Superior temporal gyrus (tissue), 1 donor: ENCODE data around the gene ABHD12B.
A peak's percentile ranks its signal among the peaks of the same experiment; 100 is the strongest.
"Not testable (repeated sequence)": the region's sequence is repeated elsewhere in the genome, so short reads cannot be mapped to it uniquely, and the experiment has no call there.

Source experiments
- DNase-seq: peaks from one replicate; pipeline ENCODE4 v3.0.0-alpha.2; 2016; ENCODE audit errors: extremely low spot score

ABHD12B gene

DNA sequence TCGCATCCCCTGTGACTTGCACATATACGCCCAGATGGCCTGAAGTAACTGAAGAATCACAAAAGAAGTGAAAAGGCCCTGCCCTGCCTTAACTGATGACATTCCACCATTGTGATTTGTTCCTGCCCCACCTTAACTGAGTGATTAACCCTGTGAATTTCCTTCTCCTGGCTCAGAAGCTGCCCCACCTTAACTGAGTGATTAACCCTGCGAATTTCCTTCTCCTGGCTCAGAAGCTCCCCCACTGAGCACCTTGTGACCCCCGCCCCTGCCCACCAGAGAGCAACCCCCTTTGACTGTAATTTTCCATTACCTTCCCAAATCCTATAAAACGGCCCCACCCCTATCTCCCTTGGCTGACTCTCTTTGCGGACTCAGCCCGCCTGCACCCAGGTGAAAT is 24.6 kb downstream of the ABHD12B start:
- DNase-seq = not testable (repeated sequence)

DNA sequence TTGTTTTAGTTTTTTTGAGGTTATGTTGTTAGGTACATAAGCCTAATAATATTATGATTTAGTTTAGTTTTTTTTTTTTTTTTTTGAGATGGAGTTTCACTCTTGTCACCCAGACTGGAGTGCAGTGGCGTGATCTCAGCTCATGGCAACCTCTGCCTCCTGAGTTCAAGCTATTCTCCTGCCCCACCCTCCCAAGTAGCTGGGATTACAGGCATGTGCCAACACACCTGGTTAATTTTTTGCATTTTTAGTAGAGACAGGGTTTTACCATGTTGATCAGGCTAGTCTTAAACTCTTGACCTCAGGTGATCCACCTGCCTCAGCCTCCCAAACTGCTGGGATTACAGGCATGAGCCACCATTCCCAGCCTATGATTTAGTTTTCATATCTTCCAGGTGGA is 25.2 kb downstream of the ABHD12B start:
- DNase-seq = not testable (repeated sequence)

DNA sequence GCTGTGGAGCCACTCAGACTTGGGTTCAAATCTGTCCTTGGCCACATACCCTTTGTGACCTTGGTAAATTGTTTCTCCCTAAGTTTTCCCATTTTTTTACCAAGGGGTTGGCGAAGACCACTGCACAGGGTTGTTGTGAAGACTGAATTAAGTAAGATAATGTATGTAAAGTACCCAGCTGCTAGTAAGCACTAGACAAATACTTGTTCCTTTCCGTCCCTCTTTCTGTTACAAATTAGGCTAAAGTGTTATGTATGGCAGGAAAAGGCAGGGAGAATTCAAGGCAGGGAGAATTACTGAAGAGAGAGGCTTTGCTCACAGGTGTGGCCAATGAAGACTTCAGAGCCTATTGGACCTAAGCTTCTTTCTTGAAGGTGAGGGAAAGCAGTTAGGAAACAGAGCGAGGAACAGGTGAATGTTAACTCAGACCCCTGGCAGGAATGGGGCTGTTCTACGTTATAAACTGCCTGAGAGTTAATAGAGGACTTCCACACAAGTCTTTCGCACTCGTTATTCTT is 25.9 kb downstream of the ABHD12B start:
- DNase-seq = no peak

DNA sequence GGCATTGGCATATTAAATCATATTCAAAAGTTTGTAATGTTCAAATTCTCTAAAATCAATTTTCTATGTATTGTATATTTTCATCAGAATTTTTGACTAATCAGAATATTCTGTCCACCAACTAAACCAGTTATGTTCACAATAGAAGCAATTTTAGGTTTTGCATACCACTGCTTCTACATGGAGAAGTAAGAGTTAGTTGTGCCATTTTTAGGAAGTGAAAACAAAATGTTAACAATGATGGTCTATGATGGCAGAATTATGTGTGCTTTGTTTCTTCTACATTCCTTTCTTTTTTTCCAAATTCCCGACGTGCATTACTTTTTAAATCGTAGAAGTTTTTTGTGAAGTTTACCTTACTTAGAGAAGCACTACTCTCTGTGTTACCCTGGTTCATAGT is 29.5 kb downstream of the ABHD12B start:
- no peak for DNase-seq

DNA sequence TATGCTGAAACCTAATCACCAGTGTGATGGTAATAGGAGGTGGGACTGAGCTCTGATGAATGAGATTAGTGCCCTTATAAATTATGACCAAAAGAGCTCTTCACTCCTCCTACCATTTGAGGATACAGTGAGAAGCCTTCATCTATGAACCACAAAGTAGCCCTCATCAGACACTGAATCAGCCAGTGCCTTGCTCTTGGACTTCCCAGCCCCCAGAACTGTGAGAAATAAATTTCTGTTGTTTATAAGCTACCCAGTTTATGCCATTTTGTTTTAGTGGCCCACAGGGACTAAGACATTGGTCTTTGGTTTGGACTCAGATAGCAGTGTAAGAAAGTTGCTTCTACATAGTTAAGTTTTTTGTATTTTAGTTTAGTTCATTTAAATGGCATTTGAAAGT is 32.9 kb downstream of the ABHD12B start:
- DNase-seq = no peak

DNA sequence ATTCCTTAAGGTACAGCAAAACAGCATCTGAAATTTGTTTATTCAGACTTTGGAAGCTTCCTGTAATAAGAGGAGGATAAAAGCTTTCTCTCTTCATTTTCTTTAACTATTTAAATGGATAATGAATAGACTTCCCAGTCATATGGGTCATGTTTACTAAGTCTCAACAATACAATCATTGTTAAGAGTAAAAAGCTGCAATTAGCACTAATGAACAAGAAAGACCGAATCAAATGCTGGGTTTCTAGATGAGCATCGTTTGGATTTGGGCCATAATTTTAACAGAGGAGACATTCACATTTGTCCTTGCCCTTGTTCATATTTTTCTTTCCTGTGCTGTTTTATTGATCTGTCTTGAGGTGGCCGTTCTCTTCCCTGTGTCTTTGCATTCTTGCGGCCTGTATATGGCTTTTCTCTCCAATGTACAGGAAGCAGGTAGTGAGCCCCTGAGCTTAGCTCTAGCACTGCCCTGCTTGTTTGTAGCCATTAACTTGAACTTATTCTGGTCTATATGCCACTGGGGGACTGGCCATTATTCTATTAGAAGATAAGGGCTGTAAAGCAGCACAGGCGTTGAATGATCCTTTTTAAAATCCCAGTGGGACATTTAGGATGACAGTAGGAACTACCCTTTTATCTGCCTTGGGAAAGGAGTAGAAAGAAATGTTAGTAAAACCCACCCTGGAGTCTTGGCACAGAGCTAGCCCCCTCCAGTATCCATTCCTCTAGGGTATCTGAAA is 34.6 kb downstream of the ABHD12B start:
- DNase-seq = peak; percentile 72

DNA sequence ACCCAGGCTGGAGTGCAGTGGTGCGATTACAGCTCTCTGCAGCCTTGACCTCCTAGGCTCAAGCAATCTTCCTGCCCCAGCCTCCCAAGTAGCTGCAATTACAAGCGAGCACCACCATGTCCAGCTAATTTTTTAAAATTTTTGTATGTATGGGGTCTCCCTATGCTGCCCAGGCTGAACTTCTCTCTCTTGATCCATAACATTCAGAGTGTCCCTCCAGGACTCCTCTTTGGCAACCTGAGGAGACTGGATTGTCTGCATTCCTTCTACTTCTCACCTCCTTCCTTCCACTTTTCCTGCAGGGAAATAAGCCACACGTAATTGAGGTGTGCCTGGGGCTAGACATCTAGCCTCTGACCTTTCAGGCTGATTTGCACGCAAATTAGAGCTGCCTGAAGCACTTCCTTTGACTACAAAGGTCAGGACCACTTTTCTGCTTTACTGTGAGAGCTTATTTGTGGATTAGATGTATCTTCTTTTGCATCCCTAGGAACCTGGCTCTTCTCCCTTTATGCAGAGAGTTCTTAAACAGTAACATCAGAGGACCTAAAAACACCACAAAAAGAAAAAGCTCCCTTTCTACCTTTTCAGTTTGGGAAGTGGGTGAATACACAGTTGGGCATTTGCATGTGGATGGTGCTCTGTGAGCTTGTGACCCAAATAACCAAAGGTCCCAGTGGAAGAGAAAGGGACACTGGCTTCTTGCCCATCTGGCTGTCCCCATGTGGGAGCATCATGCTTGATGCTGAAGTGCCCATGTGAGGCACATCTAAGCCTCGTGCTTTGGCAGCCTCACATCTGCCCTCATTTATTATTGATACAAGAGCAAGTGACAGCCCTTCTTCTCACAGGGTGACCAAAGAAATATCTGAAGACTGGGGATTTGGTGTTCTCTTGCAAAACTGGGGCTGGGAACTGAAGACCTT is 38.9 kb downstream of the ABHD12B start:
- no peak for DNase-seq

DNA sequence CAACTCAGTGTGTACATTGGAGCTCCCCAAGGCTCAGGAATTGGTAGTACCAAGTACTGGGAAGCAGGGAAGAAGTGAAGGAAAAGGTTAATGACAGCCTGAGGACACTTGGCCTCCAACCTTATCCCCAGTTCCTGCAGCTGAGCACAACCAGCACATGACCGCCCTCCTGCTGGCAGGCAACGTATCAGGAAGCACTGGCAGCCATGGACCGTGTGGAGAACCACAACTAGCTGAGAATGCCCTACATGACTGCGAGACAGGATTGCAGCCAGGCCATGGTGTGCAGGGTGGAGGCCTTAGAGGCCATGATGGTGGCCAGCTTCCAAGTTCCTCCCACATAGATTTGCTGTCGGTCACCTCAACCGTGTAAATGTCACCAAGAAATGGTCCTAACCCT is 45.6 kb downstream of the ABHD12B start:
- no peak for DNase-seq

DNA sequence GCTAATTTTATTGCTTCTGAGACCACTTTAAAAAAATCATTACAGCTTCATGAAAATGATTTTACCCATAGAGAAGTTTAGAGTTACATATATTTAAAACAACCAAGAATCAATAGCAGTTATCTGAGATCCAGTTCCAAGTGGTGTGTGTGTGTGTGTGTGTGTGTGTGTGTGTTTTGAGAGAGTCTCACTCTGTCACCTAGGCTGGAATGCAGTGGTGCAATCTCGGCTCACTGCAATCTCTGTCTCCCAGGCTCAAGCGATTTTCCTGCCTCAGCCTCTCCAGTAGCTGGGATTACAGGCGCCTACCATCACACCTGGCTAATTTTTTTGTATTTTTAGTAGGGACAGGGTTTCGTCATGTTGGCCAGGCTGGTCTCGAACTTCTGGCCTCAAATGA is 47.7 kb downstream of the ABHD12B start:
- not testable (repeated sequence) for DNase-seq

DNA sequence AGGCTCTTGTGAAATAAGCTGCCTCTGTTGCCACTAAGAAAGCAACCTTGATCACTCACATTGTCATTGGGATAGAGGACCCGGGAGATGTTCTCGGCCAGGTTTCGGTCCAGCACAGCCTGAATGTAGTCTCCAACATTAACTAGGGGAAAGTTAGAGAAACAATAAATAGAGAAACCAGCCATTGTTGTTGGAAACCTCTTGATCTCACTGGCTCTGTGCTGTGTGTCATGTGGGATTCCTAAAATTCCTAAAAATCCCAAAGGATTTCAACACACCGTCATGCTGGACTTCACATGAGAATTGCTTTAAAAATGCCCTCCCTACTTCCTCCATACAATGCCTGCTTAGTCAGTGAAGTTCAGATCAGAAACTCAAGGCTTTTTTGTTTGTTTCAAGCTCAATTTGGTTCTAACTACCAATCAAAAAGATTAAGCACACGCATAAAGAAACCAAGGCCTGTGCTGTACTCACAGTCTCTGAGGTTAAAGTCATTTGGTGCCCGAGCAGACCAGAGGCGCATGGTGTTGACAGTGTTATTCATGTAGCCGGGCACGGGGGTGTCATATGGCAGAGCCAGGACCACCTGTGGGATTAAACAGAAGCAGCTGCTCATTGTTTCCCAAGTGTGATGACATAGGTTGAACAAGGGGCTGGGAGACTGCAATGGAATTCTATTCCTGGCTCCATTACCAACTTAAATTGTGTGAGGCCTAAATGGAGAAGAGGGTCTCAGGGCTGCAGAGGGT is 48.8 kb downstream of the ABHD12B start:
- no peak for DNase-seq

DNA sequence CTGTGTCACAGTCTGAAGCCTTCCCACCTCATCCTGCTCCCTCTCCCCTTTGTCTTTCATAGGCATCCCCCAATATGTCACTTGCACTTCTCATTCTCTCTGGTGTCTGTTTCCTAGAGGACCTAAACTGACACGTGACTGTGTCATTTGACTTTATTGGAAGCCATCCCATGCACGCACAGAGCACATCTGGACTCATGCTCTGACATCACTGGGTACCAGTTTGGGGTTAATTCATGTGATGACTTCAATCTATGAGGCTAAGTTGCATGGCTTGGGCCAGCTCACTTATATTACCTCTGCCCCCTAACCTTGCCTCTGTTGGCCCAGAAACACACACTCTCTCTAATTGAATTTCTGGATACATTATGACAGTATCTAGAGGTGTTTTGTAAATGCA is 51.0 kb downstream of the ABHD12B start:
- no peak for DNase-seq

DNA sequence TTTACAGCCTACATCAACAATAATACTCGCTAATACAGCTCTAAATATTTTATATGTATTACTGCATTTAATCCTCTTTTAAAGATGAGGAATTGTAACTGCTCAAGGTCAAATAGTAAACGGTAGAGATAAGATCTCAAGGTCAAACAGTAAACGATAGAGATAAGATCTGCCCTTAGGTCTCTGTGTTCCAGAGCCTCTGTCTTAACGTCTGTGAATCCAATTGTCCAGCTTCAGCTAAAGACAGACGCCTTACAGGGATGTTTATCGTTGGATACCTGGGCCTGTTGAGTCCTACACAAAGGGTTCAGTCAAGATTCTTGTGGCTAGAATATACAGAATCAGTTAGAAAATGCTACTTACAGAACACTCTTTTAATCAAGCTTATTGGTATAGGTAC is 52.4 kb downstream of the ABHD12B start:
- DNase-seq = no peak

DNA sequence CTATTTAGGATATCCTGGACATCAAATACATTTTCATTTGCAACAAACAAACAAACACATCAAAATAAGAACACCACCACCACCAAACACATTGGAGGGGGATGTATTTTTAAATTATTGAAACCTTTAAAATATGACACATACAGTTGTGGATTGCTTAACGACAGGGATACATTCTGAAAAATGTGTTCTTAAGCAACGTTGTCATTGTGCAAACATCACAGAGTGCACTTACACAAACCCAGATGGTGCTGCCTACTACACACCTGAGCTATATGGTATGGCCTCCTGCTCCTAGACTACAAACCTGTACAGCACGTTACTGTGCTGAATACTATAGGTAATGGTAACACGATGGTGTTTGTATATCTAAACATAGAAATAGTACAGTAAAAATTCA is 53.0 kb downstream of the ABHD12B start:
- no peak for DNase-seq

DNA sequence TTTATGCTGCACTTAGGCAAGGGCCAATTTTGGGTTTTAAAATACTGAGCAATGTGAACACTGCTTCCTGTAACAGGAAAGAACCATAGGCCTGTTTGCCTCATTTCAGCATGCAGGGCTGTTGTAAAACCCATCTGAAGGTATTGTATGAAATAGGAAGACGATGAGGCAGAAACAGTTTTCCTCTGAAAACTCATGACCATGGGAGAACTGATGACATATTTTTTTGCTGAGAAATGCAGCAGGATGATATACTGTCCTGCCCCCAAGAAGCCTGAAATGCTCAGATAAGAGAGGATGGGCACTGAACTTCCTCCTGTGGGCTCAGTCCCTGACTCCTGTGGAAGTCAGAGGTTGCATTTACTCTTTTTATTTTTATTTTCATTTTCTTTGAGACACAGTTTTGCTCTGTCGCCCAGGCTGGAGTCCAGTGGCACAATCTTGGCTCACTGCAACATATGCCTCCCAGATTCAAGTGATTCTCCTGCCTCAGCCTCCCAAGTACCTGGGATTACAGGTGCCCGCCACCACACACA is 55.1 kb downstream of the ABHD12B start:
- DNase-seq = no peak

DNA sequence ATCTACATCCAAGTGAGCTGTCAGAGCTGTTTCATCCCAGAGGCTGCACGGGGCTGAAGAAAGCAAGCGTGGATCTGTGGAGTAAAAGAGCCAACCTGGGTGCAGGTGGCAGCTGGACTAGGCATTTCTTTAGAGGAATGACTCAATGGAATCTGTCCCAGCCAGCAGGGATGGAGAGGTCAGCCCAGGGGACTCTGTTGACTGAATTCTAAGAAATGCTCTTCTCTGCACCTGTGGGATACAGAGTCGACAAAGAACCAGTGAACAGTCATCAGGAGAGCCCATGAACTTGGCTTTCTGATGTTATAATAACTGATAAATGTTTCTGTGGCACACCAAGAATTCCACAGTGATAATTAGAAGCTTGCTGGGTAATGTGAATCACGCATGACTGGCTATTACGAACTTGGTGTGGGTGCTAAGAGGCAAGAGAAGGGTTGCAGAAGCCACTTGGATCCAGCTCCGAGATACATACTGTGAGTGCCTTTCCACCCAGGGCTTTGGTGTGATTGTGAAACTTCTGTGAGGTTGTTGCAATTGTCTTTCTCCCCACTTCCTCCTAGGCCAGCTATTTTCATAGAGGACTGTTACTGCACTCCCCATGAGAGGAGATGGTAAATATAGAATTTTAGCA is 56.3 kb downstream of the ABHD12B start:
- no peak for DNase-seq

DNA sequence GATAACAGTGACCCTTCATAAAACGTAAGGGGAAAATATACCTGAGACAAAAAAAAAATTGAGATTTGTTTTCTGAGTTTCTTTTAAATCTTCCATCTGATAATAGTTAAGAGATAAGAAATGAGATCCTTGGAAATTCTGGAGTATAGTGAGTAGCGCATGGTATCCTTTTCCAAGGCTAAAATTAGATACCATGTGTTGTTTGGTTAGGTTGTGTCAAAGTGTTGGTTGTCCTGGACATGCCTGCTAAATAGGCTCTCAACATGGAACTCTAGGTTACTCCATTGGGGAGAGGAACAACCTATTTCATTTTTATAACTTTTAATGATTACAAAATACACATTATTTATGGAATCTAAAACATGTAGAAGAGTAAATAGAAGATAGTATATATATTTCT is 57.7 kb downstream of the ABHD12B start:
- DNase-seq = no peak

DNA sequence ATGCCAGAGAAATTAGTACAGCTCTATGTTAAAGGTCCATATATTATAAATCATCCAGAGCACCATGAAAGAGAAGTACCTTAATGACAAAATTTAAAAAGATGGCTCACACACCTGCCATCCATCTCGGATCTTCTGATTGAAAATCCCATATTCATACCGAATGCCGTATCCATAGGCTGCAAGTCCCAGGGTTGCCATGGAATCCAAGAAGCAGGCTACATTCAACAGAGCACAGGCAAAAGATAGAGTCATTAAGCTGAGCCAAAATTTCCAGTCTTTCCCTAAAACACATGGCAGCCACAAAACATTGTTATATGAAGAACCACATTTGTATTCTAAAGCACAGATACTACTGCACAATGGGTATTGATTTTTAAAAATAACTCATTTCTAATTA is 59.7 kb downstream of the ABHD12B start:
- no peak for DNase-seq

DNA sequence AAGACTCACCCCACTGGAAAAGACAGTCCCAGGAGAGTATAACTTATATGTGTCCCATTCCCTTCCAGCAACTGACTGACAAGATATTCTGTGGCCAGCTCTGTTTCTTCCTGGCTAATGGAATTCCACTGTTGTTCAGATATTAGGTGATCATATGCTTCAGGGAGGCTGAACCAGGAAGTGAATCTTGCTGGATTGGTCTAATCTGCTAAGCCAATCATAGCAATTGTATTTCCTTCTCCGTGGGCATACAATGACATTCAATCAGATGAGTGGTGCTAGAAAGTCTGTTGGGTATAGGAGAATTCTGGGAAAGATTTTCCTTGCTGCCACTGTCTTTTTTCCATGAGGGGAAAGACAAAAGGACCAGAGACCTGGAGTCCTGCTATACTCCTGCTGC is 60.3 kb downstream of the ABHD12B start:
- DNase-seq = no peak

DNA sequence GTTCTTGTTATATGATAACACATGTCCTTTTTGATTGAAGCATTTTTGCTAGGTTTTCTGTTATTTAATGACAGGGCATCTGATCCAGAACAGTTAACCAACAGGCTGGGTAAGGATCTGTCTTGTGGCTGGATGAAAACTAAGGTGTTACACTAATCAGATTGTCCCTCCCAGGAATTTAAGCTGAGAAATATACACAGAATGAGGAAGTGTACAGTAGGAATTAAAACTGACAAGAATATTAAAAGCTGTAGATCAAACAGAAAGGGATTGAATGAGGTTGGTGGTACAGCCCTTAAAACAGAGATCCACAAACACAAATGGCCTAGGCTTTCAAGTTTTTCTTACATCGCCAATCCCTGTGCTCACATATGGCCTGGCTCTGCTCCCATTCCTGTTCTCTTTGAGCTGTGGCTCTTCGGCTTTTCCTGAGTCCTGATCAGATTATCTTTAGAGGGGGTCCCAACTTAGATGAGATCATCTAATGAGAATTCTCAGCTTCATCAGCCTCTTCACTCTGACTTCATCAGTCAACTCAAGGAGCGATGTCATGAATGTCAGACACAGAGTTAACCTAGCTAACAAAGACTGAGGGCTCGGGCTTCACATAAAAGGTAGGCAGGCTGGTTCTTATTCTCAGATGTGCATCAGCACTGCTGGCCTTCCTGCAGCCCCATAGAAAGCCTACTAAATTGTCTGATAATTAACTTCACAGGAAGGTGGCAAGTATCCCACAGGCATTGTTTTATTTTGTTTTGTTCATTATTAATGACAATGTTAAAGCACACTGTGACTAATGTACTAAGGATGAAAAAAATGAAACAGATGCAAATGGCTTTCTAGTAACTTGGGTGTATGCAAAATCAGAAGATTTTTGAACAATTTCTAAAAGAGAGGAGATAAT is 61.0 kb downstream of the ABHD12B start:
- no peak for DNase-seq
